Gastrocnemius medialis (tissue), 4 donors: ENCODE results near the gene HSDL2.

Experiments used
- CTCF ChIP-seq, 5 experiments: fragments of 450-650 bp in 3 of 5; fragments of 200-600 bp in 2 of 5; sonication (generic) in 2 of 5; IDR thresholded peaks in 4 of 5; conservative IDR thresholded peaks in 1 of 5; 1 replicate in 4 of 5; 2 replicates in 1 of 5; pipeline ENCODE4 v1.5.1; 2016 to 2019; ENCODE audit warnings: antibody characterized with exemption in 5 of 5, mild to moderate bottlenecking in 3 of 5, moderate library complexity in 3 of 5
- POLR2A ChIP-seq, 2 donors: fragments of 450-650 bp; IDR thresholded peaks; one replicate each; pipeline ENCODE4 v1.6.1; 2017; ENCODE audit warnings: antibody characterized with exemption in 2 of 2, mild to moderate bottlenecking in 2 of 2, moderate library complexity in 2 of 2

- TF ChIP-seq POLR2A (IDR thresholded peaks at IDR 0.05), result no peak
- no peak for TF ChIP-seq CTCF (IDR thresholded peaks at IDR 0.05 in 4 of 5, conservative IDR thresholded peaks at IDR 0.05 in 1 of 5)
These were observed 67.4 kb downstream of the HSDL2 start for GRCh38 chr9:112447283-112447761.
